Stomach (tissue), 4 donors: Measurements from ENCODE around the gene PTPRD.

Source experiments
- EP300 ChIP-seq: sonication (generic); formaldehyde crosslinking; IDR thresholded peaks from one replicate; pipeline ENCODE4 v1.6.1; 2017; ENCODE audit warnings: antibody characterized with exemption
- POLR2A ChIP-seq, 4 donors: fragments of 450-650 bp; IDR thresholded peaks; one replicate each; pipeline ENCODE4 v1.6.1; 2016; ENCODE audit warnings: antibody characterized with exemption in 4 of 4, control low read depth in 2 of 4, mild to moderate bottlenecking in 1 of 4, moderate library complexity in 1 of 4
- POLR2AphosphoS5 ChIP-seq, 3 donors: sonication (generic); formaldehyde crosslinking; IDR thresholded peaks; one replicate each; pipeline ENCODE4 v1.6.1; 2016; ENCODE audit warnings: antibody characterized with exemption in 3 of 3
- TF ChIP-seq, protein P1 (sequence below), 7 experiments: fragments of 450-650 bp in 4 of 7; fragments of 200-600 bp in 3 of 7; sonication (generic) in 3 of 7; IDR thresholded peaks; one replicate each; pipeline ENCODE4 v1.5.1; 2016 to 2019; ENCODE audit warnings: antibody characterized with exemption in 7 of 7, control low read depth in 2 of 7, mild to moderate bottlenecking in 1 of 7

DNA sequence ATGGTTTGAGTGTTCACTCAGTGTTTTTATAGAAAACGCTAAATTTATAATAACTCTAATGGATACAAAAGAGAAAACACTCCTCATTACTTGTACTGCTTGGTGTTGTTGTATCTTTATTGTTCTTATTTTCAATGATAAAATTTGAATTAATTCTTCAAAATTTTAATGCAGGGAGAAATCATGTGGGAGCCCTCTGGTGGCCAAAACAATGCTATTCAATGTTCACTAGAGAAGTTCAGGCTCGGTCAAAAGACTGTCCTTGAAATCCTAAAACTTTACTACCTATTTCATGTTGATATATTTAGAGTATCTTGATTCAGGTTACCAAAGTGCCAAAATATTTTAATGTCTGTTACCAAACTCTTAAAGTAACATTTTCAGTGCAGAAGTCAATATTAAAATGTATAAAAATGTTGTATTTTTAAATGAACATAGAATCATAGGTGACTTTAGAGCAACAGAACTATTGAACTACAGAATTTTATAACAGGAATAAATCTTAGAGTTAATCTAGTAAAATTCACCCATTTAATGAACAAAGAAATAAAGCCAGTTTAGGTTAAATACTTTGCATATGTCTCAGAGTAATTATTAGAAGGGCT, 1259.8 kb downstream of the PTPRD start:
- TF ChIP-seq, protein P1, sequence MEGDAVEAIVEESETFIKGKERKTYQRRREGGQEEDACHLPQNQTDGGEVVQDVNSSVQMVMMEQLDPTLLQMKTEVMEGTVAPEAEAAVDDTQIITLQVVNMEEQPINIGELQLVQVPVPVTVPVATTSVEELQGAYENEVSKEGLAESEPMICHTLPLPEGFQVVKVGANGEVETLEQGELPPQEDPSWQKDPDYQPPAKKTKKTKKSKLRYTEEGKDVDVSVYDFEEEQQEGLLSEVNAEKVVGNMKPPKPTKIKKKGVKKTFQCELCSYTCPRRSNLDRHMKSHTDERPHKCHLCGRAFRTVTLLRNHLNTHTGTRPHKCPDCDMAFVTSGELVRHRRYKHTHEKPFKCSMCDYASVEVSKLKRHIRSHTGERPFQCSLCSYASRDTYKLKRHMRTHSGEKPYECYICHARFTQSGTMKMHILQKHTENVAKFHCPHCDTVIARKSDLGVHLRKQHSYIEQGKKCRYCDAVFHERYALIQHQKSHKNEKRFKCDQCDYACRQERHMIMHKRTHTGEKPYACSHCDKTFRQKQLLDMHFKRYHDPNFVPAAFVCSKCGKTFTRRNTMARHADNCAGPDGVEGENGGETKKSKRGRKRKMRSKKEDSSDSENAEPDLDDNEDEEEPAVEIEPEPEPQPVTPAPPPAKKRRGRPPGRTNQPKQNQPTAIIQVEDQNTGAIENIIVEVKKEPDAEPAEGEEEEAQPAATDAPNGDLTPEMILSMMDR (IDR thresholded peaks at IDR 0.05), result peak in 3 of 7 experiments; percentile 12 to 50 (median 39)
- TF ChIP-seq POLR2A (IDR thresholded peaks at IDR 0.05) (no peak), POLR2AphosphoS5 (IDR thresholded peaks at IDR 0.05) (no peak), EP300 (no peak)
